Right forelimb (tissue), 1 donor: ENCODE results near the gene DOCK3.
A peak's percentile ranks its signal among the peaks of the same experiment; 100 is the strongest.
"Not testable (repeated sequence)": the region's sequence is repeated elsewhere in the genome, so short reads cannot be mapped to it uniquely, and the experiment has no call there.

Experiments
- DNase-seq: peaks from one replicate; pipeline ENCODE4 v3.0.0-alpha.2; 2018

Gene DOCK3

GRCh38 chr3:50995085-50995824 is 320.5 kb downstream of the DOCK3 start:
- no peak for DNase-seq

DNA sequence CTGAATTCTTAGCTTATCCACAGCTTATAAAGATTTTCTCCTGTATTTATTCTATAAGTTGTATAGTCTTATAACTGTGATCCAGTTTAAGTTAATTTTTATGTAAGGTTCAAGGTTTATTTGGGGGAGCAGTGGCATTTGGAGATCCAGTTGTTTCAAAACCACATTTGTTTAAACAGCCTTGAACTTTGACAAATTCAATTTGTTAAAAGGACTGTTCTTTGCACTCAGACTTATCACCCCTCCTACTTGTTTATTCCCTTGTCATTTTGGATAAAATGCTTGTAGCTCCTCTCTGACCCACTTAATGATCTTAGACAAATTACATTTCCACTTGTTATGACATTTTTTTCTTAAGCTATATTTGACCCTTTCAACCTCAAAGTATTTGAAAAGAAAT is 327.8 kb downstream of the DOCK3 start:
- DNase-seq, result no peak

DNA sequence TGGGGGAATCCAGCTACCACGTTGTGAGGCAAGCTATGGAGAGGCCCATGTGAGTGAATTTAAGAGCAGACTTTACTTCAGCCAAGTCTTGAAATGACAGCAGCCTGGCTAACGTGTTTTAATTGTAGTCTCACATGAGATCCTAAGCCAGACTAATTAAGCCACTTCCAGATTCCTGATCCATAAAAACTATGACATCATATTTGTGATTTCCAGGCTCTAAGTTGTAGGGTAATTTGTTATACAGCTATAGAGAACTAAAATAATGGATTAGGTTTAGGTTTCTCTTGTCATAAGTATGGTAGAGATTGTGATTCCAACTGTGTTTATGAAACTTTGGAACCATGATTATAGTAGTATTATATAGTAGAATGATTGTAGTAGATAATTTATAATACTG is 329.5 kb downstream of the DOCK3 start:
- no peak for DNase-seq

DNA sequence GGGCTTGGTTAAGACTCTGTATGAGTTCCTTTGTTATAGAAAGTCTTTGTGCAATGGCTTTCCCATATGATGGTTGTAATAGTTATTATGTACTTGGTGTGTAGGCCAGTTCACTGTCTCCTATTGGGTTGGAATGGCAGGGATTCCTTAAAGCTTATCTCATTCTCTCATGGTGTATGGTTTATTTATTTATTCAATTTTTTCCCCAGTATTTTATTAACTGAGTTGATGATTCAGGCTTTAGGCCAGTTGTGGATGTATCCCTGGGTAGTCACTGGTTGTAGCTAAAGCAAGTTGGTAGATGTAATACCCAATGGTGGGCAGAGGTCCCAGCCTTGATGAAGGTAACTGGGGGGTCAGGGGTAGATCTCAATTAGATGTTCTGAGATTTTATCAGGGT is 349.4 kb downstream of the DOCK3 start:
- DNase-seq, result no peak

- no peak for DNase-seq
Measured at GRCh38 chr3:51024765-51025632, 350.3 kb downstream of the DOCK3 start.

- no peak for DNase-seq
Measured at GRCh38 chr3:51031666-51032065, 356.9 kb downstream of the DOCK3 start.

DNA sequence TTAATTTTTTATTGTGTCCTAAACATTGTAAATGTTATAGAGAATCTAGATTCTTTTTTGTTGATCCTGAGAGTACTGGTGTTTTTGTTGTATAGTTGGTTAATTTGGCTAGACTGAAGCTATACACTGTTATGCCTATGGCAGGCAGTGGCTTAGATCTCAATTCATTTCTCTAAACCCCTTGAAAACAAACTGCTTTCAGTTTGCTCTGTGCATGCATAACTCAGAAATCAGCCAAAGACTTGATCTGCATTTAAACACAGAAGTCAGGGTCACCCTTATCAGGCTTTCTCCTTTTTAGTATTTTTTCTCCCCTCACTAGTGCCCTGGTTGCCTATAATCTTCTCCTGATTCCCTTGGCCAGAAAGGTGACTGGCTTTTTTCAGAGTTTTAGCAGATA is 360.9 kb downstream of the DOCK3 start:
- no peak for DNase-seq

GRCh38 chr3:51044982-51045381 is 370.3 kb downstream of the DOCK3 start:
- DNase-seq, result no peak

GRCh38 chr3:51052562-51052961 is 377.8 kb downstream of the DOCK3 start:
- DNase-seq, result no peak

DNA sequence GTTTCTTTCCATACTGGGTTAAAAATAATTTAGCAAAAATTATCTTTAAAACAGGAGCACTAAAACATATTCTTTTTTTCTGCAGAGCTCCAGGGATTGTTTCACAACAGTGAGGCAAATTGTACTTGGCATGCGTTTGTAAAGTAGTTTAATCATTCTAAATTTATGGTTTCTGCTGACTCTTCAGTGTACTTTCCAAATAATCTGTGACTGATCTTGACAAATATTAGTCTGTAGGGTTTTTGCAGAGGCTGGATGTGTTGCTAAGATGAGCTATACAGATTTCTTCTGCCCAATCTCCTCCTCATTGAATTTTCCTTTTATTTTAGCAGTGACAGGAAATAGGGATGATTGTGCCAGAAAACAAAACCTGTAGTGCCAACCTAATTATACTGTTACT is 382.4 kb downstream of the DOCK3 start:
- DNase-seq, result no peak

DNA sequence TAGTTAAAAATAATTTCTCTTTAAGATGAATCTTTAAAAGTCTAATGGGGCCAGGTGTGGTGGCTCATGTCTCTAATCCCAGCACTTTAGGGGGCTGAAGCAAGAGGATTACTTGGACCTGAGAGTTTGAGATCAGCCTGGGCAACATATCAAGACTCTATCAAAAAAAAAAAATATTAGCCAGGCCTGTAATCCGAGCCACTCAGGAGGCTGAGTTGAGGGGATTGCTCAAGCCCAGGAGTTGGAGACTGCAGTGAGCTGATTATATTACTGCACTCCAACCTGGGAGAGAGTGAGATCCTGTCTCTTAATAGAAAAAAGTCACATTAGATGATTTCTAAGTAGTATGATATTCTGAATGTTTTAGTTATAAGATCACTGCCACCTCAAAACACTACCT is 388.3 kb downstream of the DOCK3 start:
- no peak for DNase-seq

DNA sequence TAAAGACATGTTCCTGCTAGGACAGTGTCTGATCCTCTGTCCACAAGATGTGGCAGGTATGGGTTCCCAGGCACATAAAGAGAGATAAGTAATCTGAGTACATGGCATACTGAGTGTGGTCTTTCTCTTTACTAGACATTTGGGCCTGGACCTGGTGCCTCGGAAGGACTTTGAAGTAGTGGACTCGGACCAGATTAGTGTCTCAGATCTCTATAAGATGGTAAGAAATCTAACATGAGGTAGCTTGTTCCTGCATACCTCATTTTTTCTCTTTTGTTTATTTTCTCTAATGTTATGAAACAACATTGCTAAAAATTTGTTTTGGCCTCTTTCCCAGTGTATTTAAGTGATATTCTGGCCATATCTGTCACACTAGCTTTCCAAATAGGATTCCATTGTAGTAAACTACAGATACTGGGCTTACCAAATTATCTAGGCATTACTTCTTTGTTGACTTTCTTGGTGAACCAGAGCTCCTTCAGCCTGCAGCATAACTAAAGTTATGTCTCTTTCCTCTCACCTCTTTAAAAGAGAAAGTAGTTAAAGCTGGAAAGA is 400.6 kb downstream of the DOCK3 start:
- no peak for DNase-seq

GRCh38 chr3:51082363-51082762 is 407.6 kb downstream of the DOCK3 start:
- no peak for DNase-seq

- no peak for DNase-seq
Measured at GRCh38 chr3:51083490-51083889, 408.8 kb downstream of the DOCK3 start.

DNA sequence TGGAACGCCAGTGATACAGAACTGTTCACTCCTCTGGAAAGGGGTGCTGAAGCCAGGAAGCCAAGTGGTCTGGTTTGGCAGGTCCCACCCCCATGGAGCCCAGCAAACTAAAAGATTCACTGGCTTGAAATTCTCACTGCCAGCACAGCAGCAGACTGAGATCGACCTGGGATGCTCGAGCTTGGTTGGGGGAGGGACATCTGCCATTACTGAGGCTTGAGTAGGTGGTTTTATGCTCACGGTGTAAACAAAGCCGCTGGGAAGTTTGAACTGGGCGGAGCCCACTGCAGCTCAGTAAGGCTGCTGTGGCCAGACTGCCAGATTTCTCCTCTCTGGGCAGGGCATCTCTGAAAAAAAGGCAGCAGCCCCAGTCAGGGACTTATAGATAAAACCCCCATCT is 417.4 kb downstream of the DOCK3 start:
- DNase-seq, result not testable (repeated sequence)

DNA sequence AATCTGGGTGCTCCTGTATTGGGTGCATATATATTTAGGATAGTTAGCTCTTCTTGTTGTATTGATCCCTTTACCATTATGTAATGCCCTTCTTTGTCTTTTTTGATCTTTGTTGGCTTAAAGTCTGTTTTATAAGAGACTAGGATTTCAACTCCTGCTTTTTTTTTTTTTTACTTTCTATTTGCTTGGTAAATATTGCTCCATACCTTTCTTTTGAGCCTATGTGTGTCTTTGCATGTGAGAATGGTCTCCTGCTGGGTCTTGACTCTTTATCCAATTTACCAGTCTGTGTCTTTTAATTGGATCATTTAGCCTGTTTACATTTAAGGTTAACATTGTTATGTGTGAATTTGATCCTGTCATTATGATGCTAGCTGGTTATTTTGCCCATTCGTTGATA is 420.1 kb downstream of the DOCK3 start:
- not testable (repeated sequence) for DNase-seq

GRCh38 chr3:51099794-51100535 is 425.2 kb downstream of the DOCK3 start:
- peak; percentile 62 for DNase-seq

- no peak for DNase-seq
Measured at GRCh38 chr3:51100536-51100851, 425.8 kb downstream of the DOCK3 start.

GRCh38 chr3:51102396-51102795 is 427.7 kb downstream of the DOCK3 start:
- DNase-seq, result no peak

- DNase-seq, result no peak
Measured at GRCh38 chr3:51106242-51106876, 431.6 kb downstream of the DOCK3 start.

DNA sequence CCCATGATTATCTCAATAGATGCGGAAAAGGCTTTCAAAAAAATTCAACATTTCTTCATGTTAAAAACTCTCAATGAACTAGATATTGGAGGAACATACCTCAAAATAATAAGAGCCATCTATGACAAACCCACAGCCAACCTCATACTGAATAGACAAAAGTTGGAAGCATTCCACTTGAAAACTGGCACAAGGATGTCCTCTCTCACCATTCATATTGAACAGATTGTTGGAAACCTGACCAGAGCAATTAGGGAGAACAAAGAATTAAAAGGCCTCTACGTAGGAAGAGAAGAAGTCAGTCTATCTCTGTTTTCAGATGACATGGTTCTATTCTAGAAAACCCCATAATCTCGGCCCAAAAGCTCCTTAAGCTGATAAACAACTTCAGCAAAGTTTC is 435.9 kb downstream of the DOCK3 start:
- no peak for DNase-seq

DNA sequence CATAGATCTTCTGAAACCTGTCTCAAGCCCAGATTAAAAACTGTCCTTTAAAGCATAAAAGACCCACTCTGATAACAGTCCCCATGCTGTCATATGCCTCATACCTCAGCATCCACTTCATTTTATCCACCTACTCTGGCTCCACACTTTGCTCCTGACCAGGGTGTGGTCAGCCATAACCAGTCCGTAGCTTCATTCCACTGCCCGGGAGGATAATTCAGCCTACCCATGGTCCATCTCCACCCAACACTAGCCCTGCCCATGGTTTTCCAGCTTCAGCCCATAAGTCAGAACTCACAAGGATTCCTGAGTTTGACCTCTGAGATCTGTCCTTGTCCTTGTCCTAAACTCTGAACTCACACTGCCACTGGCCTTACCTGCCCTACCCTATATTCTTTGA is 448.2 kb downstream of the DOCK3 start:
- DNase-seq, result no peak

DNA sequence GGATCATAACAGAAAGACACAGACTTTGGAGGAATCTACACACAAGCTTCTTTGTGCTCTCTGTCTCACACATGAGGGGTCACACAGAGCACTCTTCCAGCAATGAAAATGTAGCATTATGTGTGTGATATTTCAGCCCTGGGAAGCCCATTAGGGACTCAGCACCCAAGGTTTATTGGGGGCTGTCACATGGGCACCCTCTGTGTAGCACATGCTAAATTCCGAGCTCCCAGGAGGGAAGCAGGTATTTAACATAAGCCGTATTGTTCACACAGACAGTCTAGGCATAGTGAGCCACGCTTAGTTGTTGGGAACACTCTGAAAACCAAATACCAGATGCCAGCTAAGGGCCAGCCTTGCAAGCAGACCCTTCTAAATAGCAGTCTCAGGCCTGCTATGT is 448.8 kb downstream of the DOCK3 start:
- no peak for DNase-seq
